Measurements from ENCODE around the gene PRR16.
"Not testable (repeated sequence)": the region's sequence is repeated elsewhere in the genome, so short reads cannot be mapped to it uniquely, and the experiment has no call there.

PRR16 gene

DNA sequence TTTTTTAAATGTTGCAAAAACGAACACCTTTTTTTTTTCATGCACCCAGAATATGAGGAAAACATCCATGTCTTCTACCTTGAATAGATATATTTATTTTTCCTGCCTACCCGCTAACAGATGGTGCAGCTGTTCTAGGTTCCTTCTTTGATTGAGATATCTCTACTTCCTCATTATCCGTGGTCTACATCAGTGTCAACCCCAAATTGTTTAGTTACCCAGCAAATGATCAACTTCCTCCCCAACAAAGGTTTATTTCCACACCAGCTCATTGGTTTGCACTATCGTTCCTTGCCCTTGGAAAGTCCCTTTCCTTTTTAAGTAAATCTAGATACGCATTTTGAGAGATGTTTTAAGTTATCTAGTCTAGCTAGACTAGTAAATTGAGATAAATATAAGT, 166.4 kb downstream of the PRR16 start:
- DNase-seq (ENCODE audit: insufficient read length, low spot score): no peak
- FAIRE-seq: peak; percentile 48

DNA sequence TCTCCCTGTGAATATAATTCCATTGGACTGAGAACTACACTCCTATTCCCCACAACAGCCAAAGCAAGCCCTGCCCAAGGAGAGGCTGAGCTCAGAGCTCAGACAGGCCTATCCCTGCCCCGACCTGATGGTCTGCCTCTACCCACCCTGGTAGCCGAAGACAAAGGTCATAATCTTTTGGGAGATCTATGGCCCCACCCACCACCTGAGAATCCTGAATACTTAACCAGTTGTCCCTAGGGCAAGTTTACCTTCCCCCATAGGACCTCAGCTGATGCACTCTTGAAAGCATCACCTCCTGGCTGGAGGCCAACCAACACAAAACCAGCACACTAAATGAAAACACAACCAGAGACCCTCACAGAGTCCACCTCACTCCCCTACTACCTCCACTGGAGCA, 167.5 kb downstream of the PRR16 start:
- no peak for FAIRE-seq
- no peak for DNase-seq (ENCODE audit: insufficient read length, low spot score)

DNA sequence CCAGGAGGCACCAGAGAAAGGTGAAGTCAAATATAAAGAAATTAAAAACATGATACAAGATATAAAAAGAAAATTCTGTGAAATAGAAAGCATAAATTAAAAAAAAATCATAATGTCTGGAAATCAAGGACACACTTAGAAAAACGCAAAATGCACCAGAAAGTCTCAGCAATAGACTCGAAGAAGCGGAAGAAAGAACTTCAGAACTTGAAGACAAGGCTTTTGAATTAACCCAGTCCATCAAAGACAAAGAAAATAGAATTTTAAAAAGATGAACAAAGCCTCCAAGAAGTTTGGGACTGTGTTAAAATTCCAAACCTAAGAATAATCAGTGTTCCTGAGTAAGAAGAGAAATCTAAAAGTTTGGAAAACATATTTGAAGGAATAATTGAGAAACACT, 168.3 kb downstream of the PRR16 start:
- DNase-seq (ENCODE audit: insufficient read length, low spot score) (no peak), FAIRE-seq (no peak)

DNA sequence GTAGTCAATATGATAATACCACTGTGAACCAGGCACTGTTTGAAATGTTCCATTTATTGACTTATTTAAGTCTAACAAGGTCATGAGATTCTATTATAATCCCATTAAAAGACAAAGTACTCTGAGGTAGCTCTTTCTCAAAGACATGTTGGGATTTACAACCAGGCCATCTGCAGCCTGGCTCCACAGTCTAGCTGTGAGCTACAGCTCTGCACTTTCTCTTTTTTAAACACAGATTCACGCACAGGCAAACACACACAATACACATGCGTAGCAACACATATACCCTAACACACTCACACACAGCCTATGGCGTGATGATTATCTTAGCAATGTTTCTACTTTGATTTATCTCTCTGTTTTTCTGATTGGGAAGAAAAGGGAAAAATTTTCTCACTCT, 174.3 kb downstream of the PRR16 start:
- DNase-seq (ENCODE audit: insufficient read length, low spot score) (no peak), FAIRE-seq (no peak)

DNA sequence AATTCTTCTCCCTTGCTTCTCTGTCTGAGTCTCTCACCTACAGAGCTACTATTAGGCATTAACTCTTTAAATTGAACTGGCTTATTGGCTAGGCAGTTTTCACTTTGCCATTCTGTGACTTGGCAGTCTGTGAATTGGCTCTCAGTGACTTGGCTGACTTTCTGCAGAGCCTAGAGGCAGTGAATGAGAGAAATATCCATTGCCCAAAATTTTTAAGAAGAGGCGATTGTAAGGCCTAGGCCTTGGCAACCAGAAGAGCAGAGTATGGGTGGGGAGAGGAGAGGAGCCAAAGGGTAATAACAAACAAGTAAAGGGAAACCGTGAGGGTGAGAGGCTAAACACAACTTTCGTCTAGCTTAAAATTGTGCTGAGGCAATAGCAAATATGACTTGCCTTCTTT, 176.7 kb downstream of the PRR16 start:
- DNase-seq (ENCODE audit: insufficient read length, low spot score) (no peak), FAIRE-seq (no peak)

- DNase-seq (ENCODE audit: insufficient read length, low spot score) (no peak), FAIRE-seq (no peak)
These were observed 180.4 kb downstream of the PRR16 start for GRCh38 chr5:120644516-120644915.

GRCh38 chr5:120655828-120656435, 191.8 kb downstream of the PRR16 start:
- no peak for FAIRE-seq
- no peak for DNase-seq (ENCODE audit: insufficient read length, low spot score)

- FAIRE-seq: no peak
- DNase-seq (ENCODE audit: insufficient read length, low spot score): no peak
These were observed 193.0 kb downstream of the PRR16 start for GRCh38 chr5:120657104-120657503.

GRCh38 chr5:120677481-120677880, 213.4 kb downstream of the PRR16 start:
- FAIRE-seq (no peak), DNase-seq (ENCODE audit: insufficient read length, low spot score) (no peak)

DNA sequence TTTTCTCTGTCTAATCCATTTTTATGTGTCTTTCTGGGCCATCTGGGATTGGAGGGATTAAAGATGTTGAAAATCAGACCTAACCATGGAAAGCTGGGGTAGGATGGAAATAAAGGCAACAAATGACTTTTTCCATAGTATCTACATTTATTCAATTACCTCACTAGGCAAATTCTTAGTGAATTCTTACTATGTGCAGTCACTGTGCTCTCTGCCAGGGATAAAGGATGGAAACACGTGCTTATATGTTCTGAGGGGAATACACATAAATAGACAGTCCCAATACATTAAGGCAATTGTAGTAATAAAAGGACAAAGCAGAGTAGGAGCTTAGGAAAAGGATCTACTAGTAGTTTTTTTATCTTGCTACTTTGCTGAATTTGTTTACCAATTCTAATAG, 214.2 kb downstream of the PRR16 start:
- FAIRE-seq (no peak), DNase-seq (ENCODE audit: insufficient read length, low spot score) (no peak)

DNA sequence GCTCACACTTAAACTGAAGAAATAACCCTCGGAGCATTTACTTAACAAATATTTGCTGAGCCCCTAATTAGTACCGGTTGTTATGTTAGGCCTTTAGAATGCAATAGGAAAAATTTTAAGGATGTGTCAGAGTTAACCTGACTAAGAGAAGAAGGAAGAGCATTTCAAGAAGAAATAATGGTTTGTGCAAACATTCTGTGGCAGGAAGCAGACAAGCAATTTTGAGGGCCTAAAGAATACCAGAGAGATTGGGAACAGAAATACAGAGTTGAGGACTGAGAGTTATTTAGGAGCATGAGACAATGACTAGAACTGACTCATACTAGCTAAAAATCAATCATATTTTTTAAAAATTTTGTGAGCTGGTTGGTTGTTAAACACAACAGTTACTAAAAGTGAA, 218.8 kb downstream of the PRR16 start:
- FAIRE-seq: no peak
- no peak for DNase-seq (ENCODE audit: insufficient read length, low spot score)

DNA sequence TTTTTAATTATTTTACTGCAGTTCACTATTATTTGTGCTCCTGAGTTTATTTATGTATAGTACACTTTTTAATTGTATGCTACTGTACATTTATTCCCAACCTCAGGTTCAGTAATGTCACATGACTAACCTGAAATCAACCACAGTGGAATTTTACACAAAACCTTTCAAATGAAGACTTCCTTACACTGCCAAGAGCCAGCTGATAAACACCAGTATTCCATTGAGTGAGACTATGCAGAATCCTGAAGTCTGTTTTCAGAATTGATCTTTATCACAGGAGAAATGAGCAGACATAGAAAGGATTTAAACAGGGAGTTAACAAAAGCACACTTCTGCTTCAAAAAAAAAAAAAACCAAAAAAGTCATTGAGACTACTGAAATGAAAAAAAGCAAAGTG, 219.5 kb downstream of the PRR16 start:
- DNase-seq (ENCODE audit: insufficient read length, low spot score): no peak
- FAIRE-seq: no peak

DNA sequence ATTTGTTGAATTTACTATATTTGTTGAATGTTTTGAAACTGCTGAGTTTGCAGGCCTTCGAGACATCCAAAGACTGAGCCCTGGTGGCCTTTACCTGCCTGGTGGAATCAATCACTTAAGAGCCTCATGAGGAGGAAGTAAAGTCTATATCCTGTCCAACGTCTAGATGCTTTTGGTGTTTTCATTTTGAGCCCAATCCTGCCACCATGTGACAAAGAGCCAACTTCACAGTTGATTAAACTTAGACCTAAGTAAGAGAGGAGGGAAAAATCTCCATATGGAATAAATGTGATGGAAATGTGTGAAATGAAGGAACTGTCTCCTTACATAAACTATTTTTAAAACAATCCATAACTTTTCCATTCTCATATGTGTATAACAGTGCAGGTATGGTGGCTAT, 220.1 kb downstream of the PRR16 start:
- DNase-seq (ENCODE audit: insufficient read length, low spot score) (no peak), FAIRE-seq (no peak)

- DNase-seq (ENCODE audit: insufficient read length, low spot score) (no peak), FAIRE-seq (no peak)
These were observed 220.8 kb downstream of the PRR16 start for GRCh38 chr5:120684749-120685415.

DNA sequence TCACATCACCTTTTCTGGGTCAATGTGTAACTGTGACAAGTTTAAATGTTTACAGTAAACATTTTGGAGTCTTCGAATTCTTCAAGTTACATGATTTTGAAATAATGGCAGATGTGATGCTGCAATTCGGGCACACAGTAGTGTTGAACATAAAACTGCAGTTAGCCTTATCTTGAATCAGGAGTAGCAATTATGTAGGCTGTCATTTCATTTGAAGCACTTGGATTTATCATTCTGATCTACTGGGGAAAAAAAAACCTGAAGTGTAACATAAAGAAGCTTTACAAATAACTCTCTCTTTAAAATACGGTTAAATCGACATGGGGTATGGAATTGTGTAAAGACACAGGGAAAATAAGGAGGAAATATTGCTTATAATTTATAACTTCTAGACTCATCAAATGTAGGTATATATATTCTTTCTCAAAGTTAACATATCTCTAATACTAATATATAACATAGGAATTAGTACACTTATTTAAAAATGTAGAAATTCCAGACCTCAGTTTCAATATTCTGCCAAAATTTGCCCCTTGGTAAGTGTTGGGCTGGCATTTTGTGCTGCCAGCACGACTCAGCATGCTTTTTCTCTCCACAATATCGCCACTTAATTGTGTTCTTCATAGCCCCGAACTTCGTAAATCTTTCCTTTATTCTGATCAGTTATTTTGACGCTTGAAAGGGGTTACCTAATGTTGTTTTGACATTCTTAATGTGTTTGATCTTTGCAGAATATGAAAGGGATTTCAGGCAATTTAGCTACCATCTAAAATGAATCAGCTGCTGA, 226.7 kb downstream of the PRR16 start:
- no peak for DNase-seq (ENCODE audit: insufficient read length, low spot score)
- no peak for FAIRE-seq

DNA sequence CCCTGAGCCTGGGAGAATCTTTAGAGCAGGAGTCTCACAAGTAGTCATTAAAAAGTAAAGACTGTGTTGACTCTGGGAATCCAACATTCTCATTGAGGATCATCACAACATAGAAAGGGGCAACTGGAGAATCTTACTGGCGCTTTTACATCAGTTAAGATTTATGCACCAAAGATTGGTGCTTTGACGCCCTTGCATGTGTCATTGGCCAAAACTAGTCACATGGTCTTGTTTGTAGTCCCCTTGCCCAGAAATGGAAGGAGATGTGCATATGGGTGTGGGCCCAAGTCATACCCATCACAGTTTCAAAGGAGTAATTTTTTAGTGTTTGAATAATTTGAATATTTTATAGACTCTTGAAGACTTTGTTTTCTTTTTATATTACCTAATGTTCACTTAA, 228.2 kb downstream of the PRR16 start:
- DNase-seq (ENCODE audit: insufficient read length, low spot score) (no peak), FAIRE-seq (no peak)

- DNase-seq (ENCODE audit: insufficient read length, low spot score): no peak
- no peak for FAIRE-seq
These were observed 231.3 kb downstream of the PRR16 start for GRCh38 chr5:120695368-120695880.

- FAIRE-seq: no peak
These were observed 233.0 kb downstream of the PRR16 start for GRCh38 chr5:120697147-120697546.

DNA sequence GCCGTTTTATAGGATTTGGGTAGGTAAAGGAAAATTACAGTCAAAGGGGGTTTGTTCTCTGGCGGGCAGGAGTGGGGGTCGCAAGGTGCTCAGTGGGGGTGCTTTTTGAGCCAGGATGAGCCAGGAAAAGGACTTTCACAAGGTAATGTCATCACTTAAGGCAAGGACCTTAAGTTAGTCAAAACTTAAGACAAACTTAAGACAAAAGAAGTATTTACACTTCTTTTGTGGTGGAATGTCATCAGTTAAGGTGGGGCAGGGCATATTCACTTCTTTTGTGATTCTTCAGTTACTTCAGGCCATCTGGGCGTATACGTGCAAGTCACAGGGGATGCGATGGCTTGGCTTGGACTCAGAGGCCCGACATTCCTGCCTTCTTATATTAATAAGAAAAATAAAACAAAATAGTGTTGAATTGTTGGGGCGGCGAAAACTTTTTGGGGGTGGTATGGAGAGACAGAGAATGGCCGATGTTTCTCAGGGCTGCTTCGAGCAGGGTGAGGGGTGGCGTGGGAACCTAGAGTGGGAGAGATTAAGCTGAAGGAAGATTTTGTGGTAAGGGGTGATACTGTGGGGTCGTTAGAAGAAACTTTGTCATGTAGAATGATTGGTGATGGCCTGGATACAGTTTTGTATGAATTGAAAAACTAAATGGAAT, 233.7 kb downstream of the PRR16 start:
- not testable (repeated sequence) for DNase-seq (ENCODE audit: insufficient read length, low spot score); FAIRE-seq

More at GRCh38 chr5:120697147-120697546, 233.0 kb downstream of the PRR16 start:
- DNase-seq (ENCODE audit: insufficient read length, low spot score): no peak

DNA sequence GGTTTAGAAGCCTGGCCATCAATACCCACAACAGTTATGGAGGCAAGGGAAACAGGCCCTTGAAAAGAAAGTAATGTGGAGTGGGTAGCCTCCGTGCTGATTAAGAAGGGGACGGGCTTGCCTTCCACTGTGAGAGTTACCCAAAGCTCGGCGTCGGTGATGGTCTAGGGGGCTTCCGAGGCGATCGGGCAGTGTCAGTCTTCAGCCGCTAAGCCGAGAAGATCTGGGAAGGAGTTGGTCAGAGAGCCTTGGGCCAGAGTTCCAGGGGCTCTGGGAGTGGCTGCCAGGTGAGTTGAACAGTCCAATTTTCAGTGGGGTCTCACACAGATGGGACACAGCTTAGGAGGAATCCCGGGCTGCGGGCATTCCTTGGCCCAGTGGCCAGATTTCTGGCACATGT, 236.6 kb downstream of the PRR16 start:
- FAIRE-seq; DNase-seq (ENCODE audit: insufficient read length, low spot score): not testable (repeated sequence)

Data from GM19239 (cell line).